ENCODE results near the gene ERI3.

Gene ERI3

GRCh38 chr1:44261171-44261817, 93.8 kb downstream of the ERI3 start:
- no peak for DNase-seq

GRCh38 chr1:44260792-44261170, 94.3 kb downstream of the ERI3 start:
- DNase-seq, result no peak

- no peak for DNase-seq
Measured at GRCh38 chr1:44259090-44259489, 96.0 kb downstream of the ERI3 start.

GRCh38 chr1:44256762-44257554, 98.1 kb downstream of the ERI3 start:
- no peak for DNase-seq

- DNase-seq, result no peak
Measured at GRCh38 chr1:44254392-44254910, 100.6 kb downstream of the ERI3 start.

- peak; percentile 47 for DNase-seq
Measured at GRCh38 chr1:44251989-44252671, 102.9 kb downstream of the ERI3 start.

GRCh38 chr1:44251486-44251885, 103.6 kb downstream of the ERI3 start:
- no peak for DNase-seq

- DNase-seq, result no peak
Measured at GRCh38 chr1:44250068-44250781, 104.8 kb downstream of the ERI3 start.

GRCh38 chr1:44249543-44249942, 105.5 kb downstream of the ERI3 start:
- DNase-seq, result no peak

- DNase-seq, result no peak
Measured at GRCh38 chr1:44246806-44247205, 108.3 kb downstream of the ERI3 start.

GRCh38 chr1:44244986-44245385, 110.1 kb downstream of the ERI3 start:
- DNase-seq, result no peak

- DNase-seq, result no peak
Measured at GRCh38 chr1:44243782-44244495, 111.1 kb downstream of the ERI3 start.

GRCh38 chr1:44242746-44243145, 112.3 kb downstream of the ERI3 start:
- DNase-seq, result no peak

GRCh38 chr1:44240802-44241671, 114.0 kb downstream of the ERI3 start:
- no peak for DNase-seq

- no peak for DNase-seq
Measured at GRCh38 chr1:44239961-44240371, 115.1 kb downstream of the ERI3 start.

- no peak for DNase-seq
Measured at GRCh38 chr1:44239331-44239960, 115.6 kb downstream of the ERI3 start.

GRCh38 chr1:44238660-44239059, 116.4 kb downstream of the ERI3 start:
- DNase-seq, result no peak

GRCh38 chr1:44237721-44238457, 117.2 kb downstream of the ERI3 start:
- no peak for DNase-seq

GRCh38 chr1:44236490-44237272, 118.4 kb downstream of the ERI3 start:
- no peak for DNase-seq
